CD4-positive, alpha-beta T cell (primary cell): ENCODE data around the gene LIPE. TPM values are rescaled to one million over a fixed set of nuclear protein-coding genes. Genes with fewer than 3 reads are reported as not detected.

Source experiments
- ATAC-seq: fragments of 200-7000 bp; cut with Tn5 transposase; one replicate; pipeline ENCODE4 v1.10.0; 2022; ENCODE audit warnings: mild to moderate bottlenecking; ENCODE audit not compliant: poor library complexity
- CTCF ChIA-PET: fragments of 350-600 bp; sonication (Branson Sonifier 250); formaldehyde crosslinking; loops from one replicate; lab custom pipeline; 2021; ENCODE audit warnings: antibody characterized with exemption, inconsistent platforms; lab: Charles Lee
- POLR2A ChIA-PET: fragments of 350-600 bp; sonication (Branson Sonifier 250); formaldehyde crosslinking; loops from one replicate; lab custom pipeline; 2021; ENCODE audit warnings: antibody characterized with exemption, inconsistent platforms; lab: Charles Lee
- DNase-seq, 14 experiments: peaks; one replicate each; pipeline ENCODE4 v3.0.0-alpha.2; 2013 to 2020; ENCODE audit warnings: mixed read lengths in 2 of 14
- H3K27ac ChIP-seq, 2 donors: one replicate each; pipeline versions ENCODE4 v1.5.1 to v1.7.0; 2013; ENCODE audit warnings: low read length in 2 of 2, low read depth in 1 of 2, mild to moderate bottlenecking in 1 of 2
- H3K27me3 ChIP-seq, 2 experiments: 1 replicate in 1 of 2; 2 replicates in 1 of 2; pipeline versions ENCODE4 v1.6.1 to v1.7.0; 2013; ENCODE audit warnings: low read length in 2 of 2, control low read depth in 1 of 2, mild to moderate bottlenecking in 1 of 2, moderate library complexity in 1 of 2; ENCODE audit not compliant: insufficient read depth in 2 of 2, control insufficient read depth in 1 of 2
- H3K36me3 ChIP-seq: one replicate; pipeline ENCODE4 v1.6.1; 2013; ENCODE audit warnings: low read length, control low read depth; ENCODE audit not compliant: insufficient read depth
- H3K4me1 ChIP-seq: one replicate; pipeline ENCODE4 v1.6.1; 2013; ENCODE audit warnings: low read length, control low read depth; ENCODE audit not compliant: insufficient read depth
- H3K4me3 ChIP-seq: one replicate; pipeline ENCODE4 v1.5.1; 2013; ENCODE audit warnings: mild to moderate bottlenecking, low read length, moderate library complexity
- H3K9me3 ChIP-seq, 2 experiments: 1 replicate in 1 of 2; 2 replicates in 1 of 2; pipeline versions ENCODE4 v1.6.1 to v1.7.0; 2013; ENCODE audit warnings: low read length in 2 of 2, mild to moderate bottlenecking in 2 of 2, control low read depth in 1 of 2, moderate library complexity in 1 of 2; ENCODE audit not compliant: control insufficient read depth in 1 of 2, insufficient read depth in 1 of 2
- H3K27ac Mint-ChIP-seq: one replicate; pipeline ENCODE4 v1.8.0; 2020; ENCODE audit warnings: mixed read lengths
- H3K27me3 Mint-ChIP-seq: one replicate; pipeline ENCODE4 v1.8.0; 2021; ENCODE audit warnings: mixed read lengths
- H3K36me3 Mint-ChIP-seq: one replicate; pipeline ENCODE4 v1.8.0; 2021; ENCODE audit warnings: low read depth, mixed read lengths
- H3K4me1 Mint-ChIP-seq: one replicate; pipeline ENCODE4 v1.8.0; 2021; ENCODE audit warnings: low read depth, mixed read lengths
- H3K4me3 Mint-ChIP-seq: one replicate; pipeline ENCODE4 v1.8.0; 2020; ENCODE audit warnings: mild to moderate bottlenecking, mixed read lengths
- H3K9me3 Mint-ChIP-seq: one replicate; pipeline ENCODE4 v1.8.0; 2020; ENCODE audit warnings: mixed read lengths
- intact Hi-C, 2 experiments: fragments of 100-400 bp; cut with DNase I in 1 of 2; cut with micrococcal nuclease in 1 of 2; formaldehyde crosslinking; loops; one replicate each; pipeline versions ENCODE4 v1.15.1 to v1.9.0; 2023 to 2025; cut with DNase I, micrococcal nuclease
- total RNA-seq, 174 experiments: library from RNA in 2 of 174; stranded (reverse) in 2 of 174; gene quantifications; one replicate each; pipeline ENCODE4 v1.2.3 and lab custom pipeline; 2021 to 2026
- TF ChIP-seq, protein P1 (sequence below): fragments of 200-600 bp; IDR thresholded peaks from one replicate; pipeline ENCODE4 v1.8.0; 2022; ENCODE audit warnings: antibody characterized with exemption, mild to moderate bottlenecking

Gene LIPE
- total RNA-seq, 2 experiments from 2014 or later = 7.6 to 8.2 TPM

DNA sequence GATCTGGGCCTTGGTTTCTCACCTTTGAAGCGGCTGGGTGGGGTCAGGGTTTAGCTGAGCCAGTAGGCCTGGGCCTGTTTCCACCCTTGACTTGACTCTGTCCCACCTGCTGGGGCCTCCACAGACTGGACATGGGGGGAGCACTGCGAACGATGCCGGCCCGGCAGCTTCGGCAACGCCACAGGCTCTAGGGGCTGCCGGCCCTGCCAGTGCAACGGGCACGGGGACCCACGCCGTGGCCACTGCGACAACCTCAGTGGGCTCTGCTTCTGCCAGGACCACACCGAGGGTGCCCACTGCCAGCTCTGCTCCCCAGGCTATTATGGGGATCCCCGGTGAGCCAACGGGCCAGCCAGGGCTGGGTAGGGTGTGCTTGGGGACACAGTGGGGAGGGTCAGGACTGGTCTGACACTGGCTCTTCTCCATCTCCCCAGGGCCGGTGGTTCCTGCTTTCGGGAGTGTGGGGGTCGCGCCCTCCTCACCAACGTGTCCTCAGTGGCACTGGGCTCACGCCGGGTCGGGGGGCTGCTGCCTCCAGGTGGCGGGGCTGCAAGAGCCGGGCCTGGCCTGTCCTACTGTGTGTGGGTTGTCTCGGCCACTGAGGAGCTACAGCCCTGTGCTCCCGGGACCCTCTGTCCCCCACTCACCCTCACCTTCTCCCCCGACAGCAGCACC is 73.7 kb downstream of the LIPE start:
- Mint-ChIP-seq H3K36me3 (peaks cover 8% of the 10 kb centered on the region), H3K27me3 (no peaks in the 10 kb centered on the region), H3K27ac (no peak overlapping the region), H3K9me3 (no peaks in the 10 kb centered on the region), H3K4me1 (no peaks in the 10 kb centered on the region), H3K4me3 (no peak overlapping the region)
- ChIA-PET CTCF (no interaction called here), POLR2A (no interaction called here)
- no peaks in the 10 kb centered on the region for H3K9me3 ChIP-seq
- intact Hi-C loops = no loop called here
- DNase-seq (no peak), ATAC-seq (no peak)
- no peak overlapping the region for H3K4me3 ChIP-seq
- H3K27me3 ChIP-seq = no peaks in the 10 kb centered on the region
- TF ChIP-seq, protein P1, sequence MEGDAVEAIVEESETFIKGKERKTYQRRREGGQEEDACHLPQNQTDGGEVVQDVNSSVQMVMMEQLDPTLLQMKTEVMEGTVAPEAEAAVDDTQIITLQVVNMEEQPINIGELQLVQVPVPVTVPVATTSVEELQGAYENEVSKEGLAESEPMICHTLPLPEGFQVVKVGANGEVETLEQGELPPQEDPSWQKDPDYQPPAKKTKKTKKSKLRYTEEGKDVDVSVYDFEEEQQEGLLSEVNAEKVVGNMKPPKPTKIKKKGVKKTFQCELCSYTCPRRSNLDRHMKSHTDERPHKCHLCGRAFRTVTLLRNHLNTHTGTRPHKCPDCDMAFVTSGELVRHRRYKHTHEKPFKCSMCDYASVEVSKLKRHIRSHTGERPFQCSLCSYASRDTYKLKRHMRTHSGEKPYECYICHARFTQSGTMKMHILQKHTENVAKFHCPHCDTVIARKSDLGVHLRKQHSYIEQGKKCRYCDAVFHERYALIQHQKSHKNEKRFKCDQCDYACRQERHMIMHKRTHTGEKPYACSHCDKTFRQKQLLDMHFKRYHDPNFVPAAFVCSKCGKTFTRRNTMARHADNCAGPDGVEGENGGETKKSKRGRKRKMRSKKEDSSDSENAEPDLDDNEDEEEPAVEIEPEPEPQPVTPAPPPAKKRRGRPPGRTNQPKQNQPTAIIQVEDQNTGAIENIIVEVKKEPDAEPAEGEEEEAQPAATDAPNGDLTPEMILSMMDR = no peak
- H3K4me1 ChIP-seq = no peaks in the 10 kb centered on the region
- peaks cover 4% of the 10 kb centered on the region for H3K36me3 ChIP-seq
- H3K27ac ChIP-seq = no peak overlapping the region

DNA sequence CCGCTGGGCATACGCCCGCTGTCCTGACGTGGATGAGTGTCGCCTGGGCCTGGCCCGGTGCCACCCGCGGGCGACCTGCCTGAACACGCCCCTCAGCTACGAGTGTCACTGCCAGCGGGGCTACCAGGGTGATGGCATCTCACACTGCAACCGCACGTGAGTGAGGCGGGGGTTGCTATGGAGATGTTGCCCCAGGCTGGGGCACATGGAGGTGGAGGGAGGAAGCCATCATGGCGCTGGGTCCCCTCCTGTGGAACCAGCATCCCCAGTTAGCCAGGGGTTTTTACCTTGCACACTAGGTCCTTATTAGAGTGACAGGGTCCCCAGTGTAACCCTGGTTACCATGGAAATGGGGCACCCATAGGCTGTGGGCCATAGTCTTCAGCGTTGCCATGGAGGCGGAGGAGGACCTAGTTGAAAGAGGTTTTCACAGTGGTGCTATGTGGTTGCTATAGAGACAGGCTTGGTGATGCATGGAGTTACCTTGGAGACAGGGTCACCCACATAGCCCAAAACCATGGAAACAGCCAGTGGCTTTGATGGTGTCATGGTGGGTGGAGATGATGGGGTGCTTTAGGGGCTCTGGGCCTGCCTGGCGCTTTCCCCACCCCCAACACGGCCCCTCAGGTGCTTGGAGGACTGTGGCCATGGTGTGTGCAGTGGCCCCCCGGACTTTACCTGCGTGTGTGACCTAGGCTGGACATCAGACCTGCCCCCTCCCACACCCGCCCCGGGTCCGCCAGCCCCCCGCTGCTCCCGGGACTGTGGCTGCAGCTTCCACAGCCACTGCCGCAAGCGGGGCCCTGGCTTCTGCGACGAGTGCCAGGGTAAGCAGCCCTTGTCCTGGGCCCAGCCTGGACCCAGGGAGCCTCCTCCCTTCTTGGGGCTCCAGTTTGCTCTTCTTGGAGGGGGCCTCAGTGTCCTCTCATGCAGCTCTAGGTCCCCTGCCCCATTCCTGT is 74.6 kb downstream of the LIPE start:
- intact Hi-C loops = no loop called here
- no peak overlapping the region for H3K27ac ChIP-seq
- peak in 2 of 14 experiments; percentile 12 to 22 for DNase-seq
- Mint-ChIP-seq H3K27me3 (no peaks in the 10 kb centered on the region), H3K27ac (no peak overlapping the region), H3K9me3 (no peaks in the 10 kb centered on the region), H3K36me3 (peaks cover 8% of the 10 kb centered on the region), H3K4me1 (no peaks in the 10 kb centered on the region), H3K4me3 (no peak overlapping the region)
- ATAC-seq = no peak
- POLR2A ChIA-PET = no interaction called here
- no peaks in the 10 kb centered on the region for H3K9me3 ChIP-seq
- no peaks in the 10 kb centered on the region for H3K4me1 ChIP-seq
- H3K4me3 ChIP-seq = no peak overlapping the region
- CTCF ChIA-PET = no interaction called here
- no peaks in the 10 kb centered on the region for H3K27me3 ChIP-seq
- H3K36me3 ChIP-seq = peaks cover 4% of the 10 kb centered on the region
- TF ChIP-seq, protein P1 = no peak

Other genes starting within 250 kb of the LIPE start
- 100 to 1,000 TPM in 1 of 2 experiments, 10 to 100 TPM in 1; 96.5 to 103 TPM for gene DEDD2, start 209.7 kb downstream of the LIPE start, total RNA-seq
- 1 to 10 TPM; 5.0 to 6.2 TPM for gene ZNF526, start 207.1 kb downstream of the LIPE start, total RNA-seq
- gene GSK3A, start 184.8 kb downstream of the LIPE start, total RNA-seq = 10 to 100 TPM; 13.6 to 13.9 TPM
- 100 to 1,000 TPM; 105 to 113 TPM for gene ERF, start 172.3 kb downstream of the LIPE start, total RNA-seq
- gene CIC, start 158.1 kb downstream of the LIPE start, total RNA-seq = 100 to 1,000 TPM; 114 to 119 TPM
- under 1 TPM in 1 of 2 experiments, not detected in 1; 0.16 TPM for gene PRR19, start 125.3 kb downstream of the LIPE start, total RNA-seq
- gene PAFAH1B3, start 124.8 kb downstream of the LIPE start, total RNA-seq = 10 to 100 TPM; 10.6 to 11.8 TPM
- gene TMEM145, start 114.1 kb downstream of the LIPE start, total RNA-seq = not detected
- 1 to 10 TPM; 4.1 to 4.2 TPM for gene MEGF8, start 101.8 kb downstream of the LIPE start, total RNA-seq
- not detected for gene CNFN, start 37.1 kb downstream of the LIPE start, total RNA-seq
- not detected for gene CXCL17, start 15.6 kb upstream of the LIPE start, total RNA-seq
- gene CEACAM1, start 101.1 kb upstream of the LIPE start, total RNA-seq = 1 to 10 TPM; 1.2 to 2.0 TPM
- not detected for gene CEACAM8, start 167.5 kb upstream of the LIPE start, total RNA-seq